ENCODE results near the gene AGAP3. TPM values are rescaled to one million over a fixed set of nuclear protein-coding genes. Genes with fewer than 3 reads are reported as not detected.

Gene AGAP3
- total RNA-seq, 1 donor from 2014 or later: 156 TPM

DNA sequence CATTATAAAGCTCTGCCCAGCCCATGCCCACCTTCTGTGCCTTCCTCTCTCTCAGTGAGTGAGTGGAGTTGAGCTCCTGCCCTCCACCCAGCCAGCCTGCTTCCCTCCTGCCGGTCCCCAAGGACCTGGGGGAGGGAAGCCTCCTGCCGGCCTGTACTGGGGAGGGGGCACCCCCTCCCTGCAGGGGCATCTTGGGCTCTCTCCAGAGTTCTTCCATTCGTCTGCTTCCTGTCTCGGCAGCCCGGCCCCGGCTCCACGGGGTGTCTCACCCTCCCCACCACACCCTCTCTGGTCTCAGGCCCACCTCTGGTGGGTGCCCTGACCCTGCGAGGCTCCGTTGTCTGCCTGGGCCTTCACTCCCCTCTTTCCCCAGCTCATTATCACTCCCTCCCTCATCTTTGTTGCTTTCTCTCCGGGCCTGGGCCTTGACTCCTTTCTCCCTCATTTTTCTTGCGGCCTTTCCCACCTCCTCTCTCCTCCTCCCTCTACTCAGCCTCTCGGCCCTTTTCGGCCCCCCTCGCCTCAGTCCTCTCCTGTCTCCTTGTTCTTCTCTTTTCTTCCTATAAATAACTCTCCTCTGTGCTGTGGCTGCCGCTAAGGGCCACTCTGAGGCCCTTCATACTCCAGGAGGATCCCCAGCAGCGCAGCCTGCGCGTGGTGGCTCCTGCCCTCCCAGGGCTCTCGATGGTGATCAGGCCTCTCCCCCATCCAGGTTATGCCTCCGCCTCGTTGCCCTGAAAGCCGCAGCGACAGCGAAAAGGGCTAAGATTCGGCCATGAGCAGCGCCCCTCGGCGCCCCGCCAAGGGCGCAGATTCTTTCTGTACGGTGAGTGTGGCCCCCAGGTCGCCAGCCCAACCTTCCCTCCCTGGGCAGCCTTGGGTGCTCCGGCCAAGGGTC, 24.8 kb upstream of the AGAP3 start:
- Mint-ChIP-seq H3K4me1 (ENCODE audit: low read depth, unreplicated experiment) (peaks cover 26% of the 10 kb centered on the region), H3K9me3 (ENCODE audit: unreplicated experiment) (no peaks in the 10 kb centered on the region), H3K36me3 (ENCODE audit: low read depth, unreplicated experiment) (peaks cover 4% of the 10 kb centered on the region), H3K4me3 (ENCODE audit: unreplicated experiment) (peak overlapping the region; percentile 94), H3K27me3 (ENCODE audit: low read depth, unreplicated experiment) (no peaks in the 10 kb centered on the region), H3K27ac (ENCODE audit: unreplicated experiment) (peak overlapping the region; percentile 60)
- Histone ChIP-seq H3K9me3 (ENCODE audit: insufficient read depth, low read depth, low read length) (no peaks in the 10 kb centered on the region), H3K4me2 (ENCODE audit: low read length) (peak overlapping the region; percentile 91), H3K4me3 (ENCODE audit: insufficient read depth, low read depth, low read length) (peak overlapping the region; percentile 80), H4K20me1 (ENCODE audit: insufficient read depth, low read length) (peaks cover 56% of the 10 kb centered on the region), H3K27me3 (ENCODE audit: insufficient read depth, low read length) (no peaks in the 10 kb centered on the region), H3K36me3 (ENCODE audit: insufficient read depth, low read length) (peaks cover 9% of the 10 kb centered on the region), H3K9ac (ENCODE audit: low read length) (peak overlapping the region; percentile 81), H2AFZ (ENCODE audit: low read depth, low read length) (no peak overlapping the region), H3K4me1 (ENCODE audit: insufficient read depth, low read length) (peaks cover 54% of the 10 kb centered on the region), H3K79me2 (ENCODE audit: insufficient read depth, low read length) (peaks cover 53% of the 10 kb centered on the region), H3K27ac (ENCODE audit: low read depth, low read length) (peak overlapping the region; percentile 93)
- TF ChIP-seq EZH2 (IDR thresholded peaks at IDR 0.05; ENCODE audit: insufficient read depth, low read length): no peak
- TF ChIP-seq, protein P1, sequence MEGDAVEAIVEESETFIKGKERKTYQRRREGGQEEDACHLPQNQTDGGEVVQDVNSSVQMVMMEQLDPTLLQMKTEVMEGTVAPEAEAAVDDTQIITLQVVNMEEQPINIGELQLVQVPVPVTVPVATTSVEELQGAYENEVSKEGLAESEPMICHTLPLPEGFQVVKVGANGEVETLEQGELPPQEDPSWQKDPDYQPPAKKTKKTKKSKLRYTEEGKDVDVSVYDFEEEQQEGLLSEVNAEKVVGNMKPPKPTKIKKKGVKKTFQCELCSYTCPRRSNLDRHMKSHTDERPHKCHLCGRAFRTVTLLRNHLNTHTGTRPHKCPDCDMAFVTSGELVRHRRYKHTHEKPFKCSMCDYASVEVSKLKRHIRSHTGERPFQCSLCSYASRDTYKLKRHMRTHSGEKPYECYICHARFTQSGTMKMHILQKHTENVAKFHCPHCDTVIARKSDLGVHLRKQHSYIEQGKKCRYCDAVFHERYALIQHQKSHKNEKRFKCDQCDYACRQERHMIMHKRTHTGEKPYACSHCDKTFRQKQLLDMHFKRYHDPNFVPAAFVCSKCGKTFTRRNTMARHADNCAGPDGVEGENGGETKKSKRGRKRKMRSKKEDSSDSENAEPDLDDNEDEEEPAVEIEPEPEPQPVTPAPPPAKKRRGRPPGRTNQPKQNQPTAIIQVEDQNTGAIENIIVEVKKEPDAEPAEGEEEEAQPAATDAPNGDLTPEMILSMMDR (IDR thresholded peaks at IDR 0.05; ENCODE audit: insufficient read depth, low read depth, low read length): no peak
- DNase-seq (ENCODE audit: low read depth) (no peak), FAIRE-seq (no peak)

DNA sequence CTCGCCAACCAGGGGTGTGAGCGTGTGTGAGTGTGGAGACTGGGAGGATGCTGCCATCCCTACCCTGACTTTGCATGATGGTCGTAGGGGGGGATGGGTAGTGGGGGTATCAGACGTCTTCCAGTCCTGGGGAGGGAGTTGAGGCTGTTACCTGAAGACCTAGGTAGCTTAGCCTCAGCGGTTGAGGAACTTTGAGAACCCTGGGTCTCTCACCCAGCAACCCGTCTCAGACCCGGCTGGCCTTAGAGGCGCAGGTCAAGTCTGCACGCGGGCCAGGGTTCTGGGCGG, 24.2 kb upstream of the AGAP3 start:
- Histone ChIP-seq H3K79me2 (ENCODE audit: insufficient read depth, low read length) (peaks cover 53% of the 10 kb centered on the region), H3K27ac (ENCODE audit: low read depth, low read length) (peak overlapping the region; percentile 93), H3K4me3 (ENCODE audit: insufficient read depth, low read depth, low read length) (peak overlapping the region; percentile 80), H3K9ac (ENCODE audit: low read length) (peak overlapping the region; percentile 81), H2AFZ (ENCODE audit: low read depth, low read length) (no peak overlapping the region), H4K20me1 (ENCODE audit: insufficient read depth, low read length) (peaks cover 56% of the 10 kb centered on the region), H3K4me2 (ENCODE audit: low read length) (peak overlapping the region; percentile 91), H3K36me3 (ENCODE audit: insufficient read depth, low read length) (peaks cover 13% of the 10 kb centered on the region), H3K4me1 (ENCODE audit: insufficient read depth, low read length) (peaks cover 52% of the 10 kb centered on the region), H3K27me3 (ENCODE audit: insufficient read depth, low read length) (no peaks in the 10 kb centered on the region), H3K9me3 (ENCODE audit: insufficient read depth, low read depth, low read length) (no peaks in the 10 kb centered on the region)
- H3K4me3 Mint-ChIP-seq (ENCODE audit: unreplicated experiment): peak overlapping the region; percentile 94
- peaks cover 6% of the 10 kb centered on the region for H3K36me3 Mint-ChIP-seq (ENCODE audit: low read depth, unreplicated experiment)
- peak overlapping the region; percentile 60 for H3K27ac Mint-ChIP-seq (ENCODE audit: unreplicated experiment)
- peaks cover 21% of the 10 kb centered on the region for H3K4me1 Mint-ChIP-seq (ENCODE audit: low read depth, unreplicated experiment)
- no peaks in the 10 kb centered on the region for H3K27me3 Mint-ChIP-seq (ENCODE audit: low read depth, unreplicated experiment)
- TF ChIP-seq EZH2 (IDR thresholded peaks at IDR 0.05; ENCODE audit: insufficient read depth, low read length): no peak
- TF ChIP-seq, protein P1 (IDR thresholded peaks at IDR 0.05; ENCODE audit: insufficient read depth, low read depth, low read length): no peak
- FAIRE-seq (no peak), DNase-seq (ENCODE audit: low read depth) (no peak)
- H3K9me3 Mint-ChIP-seq (ENCODE audit: unreplicated experiment): no peaks in the 10 kb centered on the region

Data from astrocyte (in vitro differentiated cells and primary cell).